ENCODE data around the gene MSMO1. TPM values are rescaled to one million over a fixed set of nuclear protein-coding genes. Genes with fewer than 3 reads are reported as not detected.

The MSMO1 gene
- total and polyA plus RNA-seq, 2 donors (not counting 1 experiment from before 2014, with no cell fraction given) = 7.3 to 30.8 TPM

DNA sequence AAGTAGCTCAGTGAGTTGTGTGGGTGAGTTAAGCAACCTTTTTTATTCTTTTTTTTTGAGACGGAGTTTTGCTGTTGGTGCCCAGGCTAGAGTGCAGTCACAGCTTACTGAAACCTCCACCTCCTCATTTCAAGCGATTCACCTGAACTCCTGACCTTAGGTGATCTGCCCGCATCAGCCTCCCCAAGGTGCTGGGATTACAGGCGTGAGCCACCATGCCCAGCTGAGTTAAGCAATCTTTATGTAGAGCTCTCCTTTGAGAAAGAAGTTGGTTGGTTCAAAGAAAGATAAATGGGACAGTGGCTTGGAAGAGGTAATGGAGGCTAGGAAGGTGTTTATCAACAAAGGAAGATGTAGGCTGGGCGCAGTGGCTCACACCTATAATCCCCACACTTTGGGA, 3.2 kb downstream of the MSMO1 start:
- Mint-ChIP-seq H3K27ac (no peak overlapping the region), H3K4me3 (no peak overlapping the region)
- CTCF ChIA-PET = interaction anchor here (1.3 kb wide), 1 partner anchor 199 kb away, joined by 4 read pairs; no protein-coding TSS in a partner anchor

DNA sequence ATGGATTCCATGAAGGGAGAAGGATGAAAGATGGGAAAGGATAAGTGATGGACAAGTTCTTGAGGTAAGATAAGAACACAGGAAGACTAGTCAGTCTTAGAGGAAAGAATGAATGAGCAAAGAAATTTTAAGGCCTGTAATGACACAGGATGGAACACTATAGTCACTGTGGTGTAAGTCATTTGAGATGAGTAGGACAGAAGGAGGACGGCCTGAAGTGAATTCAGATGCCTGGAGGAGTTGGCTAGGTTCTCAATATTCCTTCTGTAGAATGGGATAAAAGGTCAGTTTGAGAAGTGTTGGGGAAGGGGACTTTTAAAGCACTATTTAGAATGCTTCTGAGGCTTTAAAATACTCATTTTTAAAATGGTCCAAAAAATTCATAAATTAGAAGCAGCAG, 3.9 kb downstream of the MSMO1 start:
- H3K4me3 Mint-ChIP-seq = no peak overlapping the region
- H3K27me3 ChIP-seq (replicated peaks in 1 of 4; ENCODE audit: control extremely low read depth in 1 of 4, control insufficient read depth in 3 of 4, insufficient read depth in 4 of 4, low read length in 3 of 4) = no peaks in the 10 kb centered on the region
- peaks cover 20% of the 10 kb centered on the region for H4K20me1 ChIP-seq (ENCODE audit: control insufficient read depth, insufficient read depth, low read length, poor library complexity, severe bottlenecking)
- no peak overlapping the region for H3K9ac ChIP-seq (ENCODE audit: low read length)
- peaks cover 66% of the 10 kb centered on the region for H3K79me2 ChIP-seq (ENCODE audit: control insufficient read depth, insufficient read depth, low read length)
- TF ChIP-seq, protein P1, sequence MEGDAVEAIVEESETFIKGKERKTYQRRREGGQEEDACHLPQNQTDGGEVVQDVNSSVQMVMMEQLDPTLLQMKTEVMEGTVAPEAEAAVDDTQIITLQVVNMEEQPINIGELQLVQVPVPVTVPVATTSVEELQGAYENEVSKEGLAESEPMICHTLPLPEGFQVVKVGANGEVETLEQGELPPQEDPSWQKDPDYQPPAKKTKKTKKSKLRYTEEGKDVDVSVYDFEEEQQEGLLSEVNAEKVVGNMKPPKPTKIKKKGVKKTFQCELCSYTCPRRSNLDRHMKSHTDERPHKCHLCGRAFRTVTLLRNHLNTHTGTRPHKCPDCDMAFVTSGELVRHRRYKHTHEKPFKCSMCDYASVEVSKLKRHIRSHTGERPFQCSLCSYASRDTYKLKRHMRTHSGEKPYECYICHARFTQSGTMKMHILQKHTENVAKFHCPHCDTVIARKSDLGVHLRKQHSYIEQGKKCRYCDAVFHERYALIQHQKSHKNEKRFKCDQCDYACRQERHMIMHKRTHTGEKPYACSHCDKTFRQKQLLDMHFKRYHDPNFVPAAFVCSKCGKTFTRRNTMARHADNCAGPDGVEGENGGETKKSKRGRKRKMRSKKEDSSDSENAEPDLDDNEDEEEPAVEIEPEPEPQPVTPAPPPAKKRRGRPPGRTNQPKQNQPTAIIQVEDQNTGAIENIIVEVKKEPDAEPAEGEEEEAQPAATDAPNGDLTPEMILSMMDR (IDR thresholded peaks at IDR 0.05) = no peak
- TF ChIP-seq EZH2 (IDR thresholded peaks at IDR 0.05; ENCODE audit: borderline replicate concordance, insufficient read depth, low read depth, low read length, poor library complexity, severe bottlenecking) = no peak
- intact Hi-C loops (cut with micrococcal nuclease) = no loop called here
- H3K27ac Mint-ChIP-seq = no peak overlapping the region
- H3K27me3 Mint-ChIP-seq = no peaks in the 10 kb centered on the region
- no peak overlapping the region for H3K4me2 ChIP-seq (replicated peaks; ENCODE audit: low read depth, low read length, poor library complexity, severe bottlenecking)
- H2AFZ ChIP-seq (ENCODE audit: insufficient read depth, low read depth, low read length, poor library complexity, severe bottlenecking) = no peak overlapping the region
- no peaks in the 10 kb centered on the region for H3K9me3 ChIP-seq (ENCODE audit: control extremely low read depth in 1 of 3, control insufficient read depth in 2 of 3, insufficient read depth in 1 of 3, low read length in 2 of 3)
- DNase-seq = no peak
- ATAC-seq (ENCODE audit: low read depth) = no peak
- H3K36me3 ChIP-seq (replicated peaks in 1 of 2; ENCODE audit: control extremely low read depth in 1 of 2, control insufficient read depth in 1 of 2, extremely low read depth in 1 of 2, insufficient read depth in 2 of 2, low read length in 1 of 2) = peaks cover 2 to 11% of the 10 kb centered on the region in 2 experiments
- 92% methylated on average over 1 of the region's 1 CpG for WGBS (ENCODE audit: insufficient coverage)
- no peak overlapping the region for H3K27ac ChIP-seq (ENCODE audit: low read length in 2 of 2)
- no peaks in the 10 kb centered on the region for H3K9me3 Mint-ChIP-seq (ENCODE audit: insufficient read depth)
- peaks cover 27% of the 10 kb centered on the region for H3K4me1 Mint-ChIP-seq
- ChIA-PET CTCF (no interaction called here), POLR2A (no interaction called here)
- no peak overlapping the region for H3K4me3 ChIP-seq (ENCODE audit: control extremely low read depth in 1 of 5, extremely low read depth in 1 of 5, insufficient read depth in 1 of 5, low read depth in 2 of 5, low read length in 4 of 5)
- H3K4me1 ChIP-seq (ENCODE audit: control insufficient read depth in 2 of 2, insufficient read depth in 2 of 2, low read length in 2 of 2) = peaks cover 19 to 25% of the 10 kb centered on the region in 2 donors

More for the DNA sequence above, 3.2 kb downstream of the MSMO1 start:
- H3K27me3 ChIP-seq (replicated peaks in 1 of 4; ENCODE audit: control extremely low read depth in 1 of 4, control insufficient read depth in 3 of 4, insufficient read depth in 4 of 4, low read length in 3 of 4) = no peaks in the 10 kb centered on the region
- no peak for TF ChIP-seq EZH2 (IDR thresholded peaks at IDR 0.05; ENCODE audit: borderline replicate concordance, insufficient read depth, low read depth, low read length, poor library complexity, severe bottlenecking)
- TF ChIP-seq, protein P1 (IDR thresholded peaks at IDR 0.05) = no peak
- peaks cover 20% of the 10 kb centered on the region for H4K20me1 ChIP-seq (ENCODE audit: control insufficient read depth, insufficient read depth, low read length, poor library complexity, severe bottlenecking)
- Mint-ChIP-seq H3K27me3 (no peaks in the 10 kb centered on the region), H3K4me1 (peaks cover 31% of the 10 kb centered on the region), H3K9me3 (ENCODE audit: insufficient read depth) (no peaks in the 10 kb centered on the region)
- H3K36me3 ChIP-seq (replicated peaks in 1 of 2; ENCODE audit: control extremely low read depth in 1 of 2, control insufficient read depth in 1 of 2, extremely low read depth in 1 of 2, insufficient read depth in 2 of 2, low read length in 1 of 2) = peaks cover 2 to 11% of the 10 kb centered on the region in 2 experiments
- H3K4me3 ChIP-seq (ENCODE audit: control extremely low read depth in 1 of 5, extremely low read depth in 1 of 5, insufficient read depth in 1 of 5, low read depth in 2 of 5, low read length in 4 of 5) = no peak overlapping the region
- H3K9me3 ChIP-seq (ENCODE audit: control extremely low read depth in 1 of 3, control insufficient read depth in 2 of 3, insufficient read depth in 1 of 3, low read length in 2 of 3) = no peaks in the 10 kb centered on the region
- peaks cover 22 to 28% of the 10 kb centered on the region in 2 donors for H3K4me1 ChIP-seq (ENCODE audit: control insufficient read depth in 2 of 2, insufficient read depth in 2 of 2, low read length in 2 of 2)
- POLR2A ChIA-PET = no interaction called here
- no peak overlapping the region for H2AFZ ChIP-seq (ENCODE audit: insufficient read depth, low read depth, low read length, poor library complexity, severe bottlenecking)
- intact Hi-C loops (cut with micrococcal nuclease) = no loop called here
- H3K27ac ChIP-seq (ENCODE audit: low read length in 2 of 2) = no peak overlapping the region
- ATAC-seq (ENCODE audit: low read depth) = no peak
- no peak overlapping the region for H3K4me2 ChIP-seq (replicated peaks; ENCODE audit: low read depth, low read length, poor library complexity, severe bottlenecking)
- DNase-seq = no peak
- H3K79me2 ChIP-seq (ENCODE audit: control insufficient read depth, insufficient read depth, low read length) = peaks cover 66% of the 10 kb centered on the region
- 100% methylated on average over 3 of the region's 5 CpGs for WGBS (ENCODE audit: insufficient coverage)
- H3K9ac ChIP-seq (ENCODE audit: low read length) = no peak overlapping the region

All from B cell (primary cell).